ENCODE measurements around the gene SIGLEC5. TPM values are rescaled to one million over a fixed set of nuclear protein-coding genes. Genes with fewer than 3 reads are reported as not detected.
"Not testable (repeated sequence)": the region's sequence is repeated elsewhere in the genome, so short reads cannot be mapped to it uniquely, and the experiment has no call there.

SIGLEC5 gene
- polyA plus RNA-seq (2013, experiment 1 of 2): not detected
- polyA plus RNA-seq (2013, experiment 2 of 2): not detected

GRCh38 chr19:51630315-51630714, at the start of gene SIGLEC5:
SIGLEC5 (minus strand) TSS chr19:51630401; CDS start chr19:51630335, 66 bp downstream.
- H3K4me3 ChIP-seq (ENCODE audit: low read length); H3K27me3 ChIP-seq (ENCODE audit: insufficient read depth, low read length); H3K9me3 ChIP-seq (ENCODE audit: insufficient read depth, low read depth, low read length): not testable (repeated sequence)

GRCh38 chr19:51676566-51677083, 46.4 kb upstream of the SIGLEC5 start:
- H3K4me3 ChIP-seq (ENCODE audit: low read length): no peak overlapping the region
- no peaks in the 10 kb centered on the region for H3K36me3 ChIP-seq (ENCODE audit: insufficient read depth, low read length)
- H3K9ac ChIP-seq (ENCODE audit: low read depth, low read length): no peak overlapping the region
- H3K27me3 ChIP-seq (ENCODE audit: insufficient read depth, low read length): no peaks in the 10 kb centered on the region; the same call in 1 of the 2 replicates
- WGBS: 85% methylated on average over 11 of the region's 11 CpGs
- no peaks in the 10 kb centered on the region for H3K9me3 ChIP-seq (ENCODE audit: insufficient read depth, low read depth, low read length)
- H3K27ac ChIP-seq (ENCODE audit: low read depth, low read length): no peak overlapping the region
- H3K4me1 ChIP-seq (ENCODE audit: insufficient read depth, low read length): no peaks in the 10 kb centered on the region; the same call in 1 of the 2 replicates

More at GRCh38 chr19:51630315-51630714, at the start of gene SIGLEC5:
- not testable (repeated sequence) for H3K27ac ChIP-seq (ENCODE audit: low read depth, low read length); H3K4me1 ChIP-seq (ENCODE audit: insufficient read depth, low read length); H3K36me3 ChIP-seq (ENCODE audit: insufficient read depth, low read length); H3K9ac ChIP-seq (ENCODE audit: low read depth, low read length)
- 85% methylated on average over 9 of the region's 13 CpGs for WGBS

GRCh38 chr19:51675911-51676565, 45.8 kb upstream of the SIGLEC5 start:
- WGBS: 66% methylated on average over 6 of the region's 7 CpGs
- H3K9me3 ChIP-seq (ENCODE audit: insufficient read depth, low read depth, low read length); H3K9ac ChIP-seq (ENCODE audit: low read depth, low read length); H3K27me3 ChIP-seq (ENCODE audit: insufficient read depth, low read length); H3K4me3 ChIP-seq (ENCODE audit: low read length); H3K27ac ChIP-seq (ENCODE audit: low read depth, low read length); H3K4me1 ChIP-seq (ENCODE audit: insufficient read depth, low read length); H3K36me3 ChIP-seq (ENCODE audit: insufficient read depth, low read length): not testable (repeated sequence)

GRCh38 chr19:51668216-51668615, 38.0 kb upstream of the SIGLEC5 start:
- Histone ChIP-seq H3K27me3 (ENCODE audit: insufficient read depth, low read length) (0 out of 2 replicates have a peak, but pooled peaks cover 4% of the 10 kb centered on the region), H3K9ac (ENCODE audit: low read depth, low read length) (no peak overlapping the region), H3K4me1 (ENCODE audit: insufficient read depth, low read length) (no peaks in the 10 kb centered on the region), H3K4me3 (ENCODE audit: low read length) (no peak overlapping the region), H3K36me3 (ENCODE audit: insufficient read depth, low read length) (no peaks in the 10 kb centered on the region), H3K9me3 (ENCODE audit: insufficient read depth, low read depth, low read length) (no peaks in the 10 kb centered on the region), H3K27ac (ENCODE audit: low read depth, low read length) (no peak overlapping the region)
- WGBS: 78% methylated on average over 1 of the region's 3 CpGs

- Histone ChIP-seq H3K27me3 (ENCODE audit: insufficient read depth, low read length) (peaks cover 6% of the 10 kb centered on the region; the same call in 1 of the 2 replicates), H3K4me1 (ENCODE audit: insufficient read depth, low read length) (no peaks in the 10 kb centered on the region), H3K9ac (ENCODE audit: low read depth, low read length) (no peak overlapping the region), H3K27ac (ENCODE audit: low read depth, low read length) (no peak overlapping the region), H3K4me3 (ENCODE audit: low read length) (no peak overlapping the region), H3K36me3 (ENCODE audit: insufficient read depth, low read length) (no peaks in the 10 kb centered on the region), H3K9me3 (ENCODE audit: insufficient read depth, low read depth, low read length) (no peaks in the 10 kb centered on the region)
- 40% methylated on average over 1 of the region's 3 CpGs for WGBS
Measured at GRCh38 chr19:51664997-51665396, 34.8 kb upstream of the SIGLEC5 start.

GRCh38 chr19:51664131-51664530, 33.9 kb upstream of the SIGLEC5 start:
- Histone ChIP-seq H3K27ac (ENCODE audit: low read depth, low read length) (no peak overlapping the region), H3K9ac (ENCODE audit: low read depth, low read length) (no peak overlapping the region), H3K4me3 (ENCODE audit: low read length) (no peak overlapping the region), H3K27me3 (ENCODE audit: insufficient read depth, low read length) (peaks cover 9% of the 10 kb centered on the region; the same call in 1 of the 2 replicates), H3K9me3 (ENCODE audit: insufficient read depth, low read depth, low read length) (no peaks in the 10 kb centered on the region), H3K36me3 (ENCODE audit: insufficient read depth, low read length) (no peaks in the 10 kb centered on the region), H3K4me1 (ENCODE audit: insufficient read depth, low read length) (no peaks in the 10 kb centered on the region)
- 44% methylated on average over 1 of the region's 1 CpG for WGBS

- Histone ChIP-seq H3K27me3 (ENCODE audit: insufficient read depth, low read length) (peaks cover 9% of the 10 kb centered on the region; the same call in 1 of the 2 replicates), H3K9ac (ENCODE audit: low read depth, low read length) (no peak overlapping the region), H3K9me3 (ENCODE audit: insufficient read depth, low read depth, low read length) (no peaks in the 10 kb centered on the region), H3K4me1 (ENCODE audit: insufficient read depth, low read length) (no peaks in the 10 kb centered on the region), H3K4me3 (ENCODE audit: low read length) (no peak overlapping the region), H3K27ac (ENCODE audit: low read depth, low read length) (no peak overlapping the region), H3K36me3 (ENCODE audit: insufficient read depth, low read length) (no peaks in the 10 kb centered on the region)
- WGBS: 73% methylated on average over 3 of the region's 3 CpGs
Measured at GRCh38 chr19:51663650-51664049, 33.4 kb upstream of the SIGLEC5 start.

- Histone ChIP-seq H3K9me3 (ENCODE audit: insufficient read depth, low read depth, low read length) (no peaks in the 10 kb centered on the region), H3K9ac (ENCODE audit: low read depth, low read length) (no peak overlapping the region), H3K27me3 (ENCODE audit: insufficient read depth, low read length) (peaks cover 6% of the 10 kb centered on the region; the same call in 1 of the 2 replicates), H3K4me3 (ENCODE audit: low read length) (no peak overlapping the region), H3K4me1 (ENCODE audit: insufficient read depth, low read length) (no peaks in the 10 kb centered on the region), H3K36me3 (ENCODE audit: insufficient read depth, low read length) (no peaks in the 10 kb centered on the region), H3K27ac (ENCODE audit: low read depth, low read length) (no peak overlapping the region)
- WGBS: 20% methylated on average over 9 of the region's 10 CpGs
Measured at GRCh38 chr19:51660975-51661600, 30.9 kb upstream of the SIGLEC5 start.

GRCh38 chr19:51654783-51655182, 24.6 kb upstream of the SIGLEC5 start:
- H3K4me3 ChIP-seq (ENCODE audit: low read length): no peak overlapping the region
- no peak overlapping the region for H3K9ac ChIP-seq (ENCODE audit: low read depth, low read length)
- no peaks in the 10 kb centered on the region for H3K9me3 ChIP-seq (ENCODE audit: insufficient read depth, low read depth, low read length)
- WGBS: 75% methylated on average over 4 of the region's 4 CpGs
- H3K4me1 ChIP-seq (ENCODE audit: insufficient read depth, low read length): no peaks in the 10 kb centered on the region
- H3K27me3 ChIP-seq (ENCODE audit: insufficient read depth, low read length): 0 out of 2 replicates have a peak, but pooled peaks cover 6% of the 10 kb centered on the region
- no peak overlapping the region for H3K27ac ChIP-seq (ENCODE audit: low read depth, low read length)
- no peaks in the 10 kb centered on the region for H3K36me3 ChIP-seq (ENCODE audit: insufficient read depth, low read length)

- Histone ChIP-seq H3K4me3 (ENCODE audit: low read length) (no peak overlapping the region), H3K27me3 (ENCODE audit: insufficient read depth, low read length) (0 out of 2 replicates have a peak, but pooled peaks cover 3% of the 10 kb centered on the region), H3K27ac (ENCODE audit: low read depth, low read length) (no peak overlapping the region), H3K4me1 (ENCODE audit: insufficient read depth, low read length) (no peaks in the 10 kb centered on the region), H3K9me3 (ENCODE audit: insufficient read depth, low read depth, low read length) (no peaks in the 10 kb centered on the region), H3K36me3 (ENCODE audit: insufficient read depth, low read length) (no peaks in the 10 kb centered on the region), H3K9ac (ENCODE audit: low read depth, low read length) (no peak overlapping the region)
- WGBS: 76% methylated on average over 2 of the region's 2 CpGs
Measured at GRCh38 chr19:51653162-51653561, 23.0 kb upstream of the SIGLEC5 start.

GRCh38 chr19:51652266-51652665, 22.1 kb upstream of the SIGLEC5 start:
- H3K36me3 ChIP-seq (ENCODE audit: insufficient read depth, low read length): no peaks in the 10 kb centered on the region
- 67% methylated on average over 4 of the region's 4 CpGs for WGBS
- no peak overlapping the region for H3K27ac ChIP-seq (ENCODE audit: low read depth, low read length)
- no peaks in the 10 kb centered on the region for H3K4me1 ChIP-seq (ENCODE audit: insufficient read depth, low read length)
- H3K9me3 ChIP-seq (ENCODE audit: insufficient read depth, low read depth, low read length): no peaks in the 10 kb centered on the region
- H3K4me3 ChIP-seq (ENCODE audit: low read length): no peak overlapping the region
- no peak overlapping the region for H3K9ac ChIP-seq (ENCODE audit: low read depth, low read length)
- H3K27me3 ChIP-seq (ENCODE audit: insufficient read depth, low read length): 0 out of 2 replicates have a peak, but pooled peaks cover 3% of the 10 kb centered on the region

Measured in HUES64 (cell line).